HepG2 (cell line): ENCODE results near the gene ADCY6. TPM values are rescaled to one million over a fixed set of nuclear protein-coding genes. Genes with fewer than 3 reads are reported as not detected.

Source experiments
- ATAC-seq: fragments of 200-7000 bp; cut with Tn5 transposase; 3 replicates; pipeline ENCODE4 v1.9.1; 2020; ENCODE audit warnings: mild to moderate bottlenecking, moderate library complexity
- BruUV-seq: library from RNA; stranded (reverse); fragments of 400-500 nt; replicated peaks from 2 replicates; lab custom pipeline; 2021; lab: Mats Ljungman, UMichigan
- CTCF ChIA-PET: fragments of 300-600 bp; formaldehyde crosslinking; extraction: SDS; loops from one replicate; lab custom pipeline; 2021; ENCODE audit warnings: low total read pairs, inconsistent platforms, low intra/inter-chr PET ratio; lab: Yijun Ruan, JAX
- POLR2A ChIA-PET: fragments of 350-600 bp; sonication (Branson Sonifier 250); formaldehyde crosslinking; loops from one replicate; lab custom pipeline; 2020; ENCODE audit warnings: antibody characterized with exemption, inconsistent platforms; lab: Yijun Ruan, JAX
- DNase-seq: peaks from one replicate; pipeline ENCODE4 v3.0.0-alpha.2; 2015; ENCODE audit warnings: low spot score
- FAIRE-seq: peaks from 3 replicates; lab custom pipeline; 2011; peaks lifted over from hg19 to GRCh38; lab: Jason Lieb, UNC
- H2AFZ ChIP-seq: one replicate; pipeline ENCODE4 v1.6.1; 2011; ENCODE audit warnings: low read length, inconsistent platforms
- H3K27ac ChIP-seq: fragments of 300-600 bp; 3 replicates; pipeline ENCODE4 v1.8.0; 2011; ENCODE audit warnings: mixed run types, mild to moderate bottlenecking, mixed read lengths, low read length, inconsistent platforms; ENCODE audit not compliant: insufficient read depth; ENCODE audit errors: extremely low read length
- H3K27me3 ChIP-seq, 2 experiments: fragments of 200-600 bp in 1 of 2; 2 replicates in 1 of 2; 3 replicates in 1 of 2; pipeline versions ENCODE4 v1.6.0 to v1.8.0; 2011; ENCODE audit warnings: low read length in 2 of 2, mild to moderate bottlenecking in 2 of 2, moderate library complexity in 2 of 2, inconsistent platforms in 1 of 2; ENCODE audit not compliant: insufficient read depth in 2 of 2, control insufficient read depth in 1 of 2
- H3K36me3 ChIP-seq, 2 experiments: fragments of 200-600 bp in 1 of 2; replicated peaks in 1 of 2; 2 replicates in 1 of 2; 3 replicates in 1 of 2; pipeline versions ENCODE4 v1.5.1 to v1.8.0; 2011; ENCODE audit warnings: low read length in 2 of 2, inconsistent platforms in 1 of 2; ENCODE audit not compliant: insufficient read depth in 2 of 2, control insufficient read depth in 1 of 2
- H3K4me1 ChIP-seq: 2 replicates; pipeline ENCODE4 v1.5.1; 2012; ENCODE audit warnings: low read length, inconsistent platforms; ENCODE audit not compliant: insufficient read depth
- H3K4me2 ChIP-seq: 2 replicates; pipeline ENCODE4 v1.6.0; 2011; ENCODE audit warnings: low read depth, low read length, inconsistent platforms
- H3K4me3 ChIP-seq, 3 experiments: fragments of 200-600 bp in 1 of 3; sonication (generic), shearing (Covaris generic) in 1 of 3; replicated peaks in 1 of 3; 2 replicates each; pipeline ENCODE4 v1.5.1; 2011 to 2016; ENCODE audit warnings: low read length in 3 of 3, inconsistent platforms in 2 of 3, low read depth in 2 of 3, mild to moderate bottlenecking in 2 of 3, control low read depth in 1 of 3, mixed read lengths in 1 of 3; ENCODE audit not compliant: insufficient read depth in 1 of 3
- H3K79me2 ChIP-seq: one replicate; pipeline ENCODE4 v1.6.1; 2011; ENCODE audit warnings: low read length, inconsistent platforms; ENCODE audit not compliant: insufficient read depth
- H3K9ac ChIP-seq: 2 replicates; pipeline ENCODE4 v1.6.0; 2011; ENCODE audit warnings: mild to moderate bottlenecking, low read depth, low read length, inconsistent platforms; ENCODE audit not compliant: insufficient read depth
- H3K9me3 ChIP-seq: 2 replicates; pipeline ENCODE4 v1.5.1; 2012; ENCODE audit warnings: mild to moderate bottlenecking, low read length
- H4K20me1 ChIP-seq: 2 replicates; pipeline ENCODE4 v1.6.0; 2011; ENCODE audit warnings: inconsistent platforms, mild to moderate bottlenecking, low read length, moderate library complexity; ENCODE audit not compliant: insufficient read depth
- CCAR2 ChIP-seq: fragments of 200-400 bp; formaldehyde crosslinking; optimal IDR thresholded peaks from 2 replicates; pipeline ENCODE3; 2018; ENCODE audit warnings: low read depth, mild to moderate bottlenecking, low read length, moderate library complexity
- CEBPB ChIP-seq: IDR thresholded peaks from 2 replicates; pipeline ENCODE4 v1.6.1; 2011; ENCODE audit warnings: low read depth, low read length, improper control_type of control experiment, borderline replicate concordance
- FIP1L1 ChIP-seq: fragments of 200-400 bp; formaldehyde crosslinking; IDR thresholded peaks from 2 replicates; pipeline ENCODE4 v1.6.1; 2018; ENCODE audit warnings: low read depth, mild to moderate bottlenecking, low read length, moderate library complexity, borderline replicate concordance; ENCODE audit not compliant: insufficient read depth
- FOXO4 ChIP-seq: sonication (generic); formaldehyde crosslinking; conservative IDR thresholded peaks from 2 replicates; pipeline ENCODE4 v1.8.1; 2023; ENCODE audit warnings: missing genetic modification reagents
- GABPB1 ChIP-seq: IDR thresholded peaks from 2 replicates; pipeline ENCODE4 v1.6.1; 2016; ENCODE audit warnings: mild to moderate bottlenecking, missing genetic modification reagents, moderate library complexity, missing compliant biosample characterization
- MYNN ChIP-seq: sonication (generic); formaldehyde crosslinking; IDR thresholded peaks from 2 replicates; pipeline ENCODE4 v1.4.0; 2020; ENCODE audit warnings: mild to moderate bottlenecking, low read depth, missing genetic modification reagents
- RBM22 ChIP-seq: fragments of 200-400 bp; formaldehyde crosslinking; optimal IDR thresholded peaks from 2 replicates; pipeline ENCODE3; 2017; ENCODE audit warnings: mild to moderate bottlenecking, low read length, moderate library complexity
- RNF2 ChIP-seq: fragments of 450-650 bp; conservative IDR thresholded peaks from 2 replicates; pipeline ENCODE4 v1.6.1; 2016; ENCODE audit warnings: low read depth
- SMC3 ChIP-seq: IDR thresholded peaks from 2 replicates; pipeline ENCODE4 v1.6.1; 2011; ENCODE audit warnings: low read length, improper control_type of control experiment
- SNRNP70 ChIP-seq: fragments of 200-400 bp; formaldehyde crosslinking; IDR thresholded peaks from 2 replicates; pipeline ENCODE4 v1.6.1; 2017; ENCODE audit warnings: mild to moderate bottlenecking, low read depth, low read length, moderate library complexity
- SP5 ChIP-seq: IDR thresholded peaks from 2 replicates; pipeline ENCODE4 v1.6.1; 2016; ENCODE audit warnings: low read depth, borderline replicate concordance
- TRIM22 ChIP-seq: fragments of 450-650 bp; IDR thresholded peaks from 2 replicates; pipeline ENCODE4 v1.6.1; 2017
- WGBS: methylation state at CpG from one replicate; pipeline ENCODE4 v1.1.6; 2017; ENCODE audit warnings: low lambda C conversion rate; 5-methylcytosine and 5-hydroxymethylcytosine counted together
- in situ Hi-C: cut with HindIII; loops from 2 replicates; pipeline ENCODE4 v1.10.0; 2017; ENCODE audit warnings: low pct_unique_long_range_greater_than_20kb; ENCODE audit not compliant: extremely low pct_ligation_motif_present
- intact Hi-C: fragments of 100-400 bp; cut with micrococcal nuclease; formaldehyde crosslinking; loops from one replicate; pipeline ENCODE4 v1.10.0; 2022; ENCODE audit not compliant: unreplicated experiment
- polyA plus RNA-seq, 8 experiments: library from polyadenylated mRNA; depleted of rRNA in 3 of 8; stranded (reverse) in 7 of 8; unstranded in 1 of 8; fragments of >200 nt; fragmentation: Illumina TruSeq in 4 of 8; extraction: Trizol in 4 of 8; gene quantifications; 2 replicates each; pipeline versions ENCODE4 v1.2.1 to v1.2.3, GENCODE V29; 2011 to 2016; ENCODE audit warnings: low read depth in 4 of 8, missing spikeins in 1 of 8, mixed read lengths in 1 of 8; ENCODE audit not compliant: insufficient read depth in 1 of 8
- total RNA-seq, 5 experiments: library from RNA; depleted of rRNA; stranded (reverse); fragments of >200 nt; fragmentation: Illumina TruSeq; extraction: Trizol; gene quantifications; 2 replicates each; pipeline ENCODE4 v1.2.3, GENCODE V29; 2016; ENCODE audit warnings: low read depth in 1 of 5
- TF ChIP-seq, protein P1 (sequence below): sonication (generic); formaldehyde crosslinking; IDR thresholded peaks from 2 replicates; pipeline ENCODE4 v1.8.1; 2022; ENCODE audit warnings: low read depth, mild to moderate bottlenecking, missing genetic modification reagents

ADCY6 gene
- total and polyA plus RNA-seq, 2 of the 13 experiments (the other 11 are each of a cell fraction or from before 2014, with no cell fraction given), result 10.6 to 11.8 TPM

GRCh38 chr12:48800971-48801370 is 12.1 kb upstream of the ADCY6 start:
- intact Hi-C loops, result no loop called here
- no peak overlapping the region for H3K4me2 ChIP-seq
- no peak overlapping the region for H3K9ac ChIP-seq
- no peaks in the 10 kb centered on the region for H4K20me1 ChIP-seq
- no peak overlapping the region for H3K27ac ChIP-seq
- TF ChIP-seq GABPB1 (CRISPR knock-in tag), result no peak
- TF ChIP-seq RBM22, result no peak
- TF ChIP-seq SP5, result no peak
- TF ChIP-seq CEBPB, result no peak
- TF ChIP-seq MYNN (CRISPR knock-in tag), result no peak
- TF ChIP-seq FOXO4 (CRISPR knock-in tag), result no peak
- no peak for TF ChIP-seq SMC3
- no peak for TF ChIP-seq FIP1L1
- no peak for TF ChIP-seq CCAR2
- TF ChIP-seq, protein P1, sequence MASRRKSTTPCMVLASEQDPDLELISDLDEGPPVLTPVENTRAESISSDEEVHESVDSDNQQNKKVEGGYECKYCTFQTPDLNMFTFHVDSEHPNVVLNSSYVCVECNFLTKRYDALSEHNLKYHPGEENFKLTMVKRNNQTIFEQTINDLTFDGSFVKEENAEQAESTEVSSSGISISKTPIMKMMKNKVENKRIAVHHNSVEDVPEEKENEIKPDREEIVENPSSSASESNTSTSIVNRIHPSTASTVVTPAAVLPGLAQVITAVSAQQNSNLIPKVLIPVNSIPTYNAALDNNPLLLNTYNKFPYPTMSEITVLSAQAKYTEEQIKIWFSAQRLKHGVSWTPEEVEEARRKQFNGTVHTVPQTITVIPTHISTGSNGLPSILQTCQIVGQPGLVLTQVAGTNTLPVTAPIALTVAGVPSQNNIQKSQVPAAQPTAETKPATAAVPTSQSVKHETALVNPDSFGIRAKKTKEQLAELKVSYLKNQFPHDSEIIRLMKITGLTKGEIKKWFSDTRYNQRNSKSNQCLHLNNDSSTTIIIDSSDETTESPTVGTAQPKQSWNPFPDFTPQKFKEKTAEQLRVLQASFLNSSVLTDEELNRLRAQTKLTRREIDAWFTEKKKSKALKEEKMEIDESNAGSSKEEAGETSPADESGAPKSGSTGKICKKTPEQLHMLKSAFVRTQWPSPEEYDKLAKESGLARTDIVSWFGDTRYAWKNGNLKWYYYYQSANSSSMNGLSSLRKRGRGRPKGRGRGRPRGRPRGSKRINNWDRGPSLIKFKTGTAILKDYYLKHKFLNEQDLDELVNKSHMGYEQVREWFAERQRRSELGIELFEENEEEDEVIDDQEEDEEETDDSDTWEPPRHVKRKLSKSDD, result no peak
- TF ChIP-seq SNRNP70, result no peak
- no peak for TF ChIP-seq TRIM22
- TF ChIP-seq RNF2, result no peak
- ChIA-PET CTCF (no interaction called here), POLR2A (no interaction called here)
- in situ Hi-C loops, result no loop called here
- H3K27me3 ChIP-seq, result peaks cover 2 to 9% of the 10 kb centered on the region in 2 experiments; a peak in 2 of 5 replicates
- FAIRE-seq, result no peak
- no peaks in the 10 kb centered on the region for H3K79me2 ChIP-seq
- WGBS, result 49% methylated on average over 12 of the region's 14 CpGs
- H3K4me3 ChIP-seq, result no peak overlapping the region
- peaks cover 15% of the 10 kb centered on the region for H3K4me1 ChIP-seq
- no peak overlapping the region for H2AFZ ChIP-seq
- no peak for DNase-seq
- ATAC-seq, result peak; percentile 29; the same call in 2 of the 3 replicates
- no peaks in the 10 kb centered on the region for H3K36me3 ChIP-seq
- H3K9me3 ChIP-seq, result no peaks in the 10 kb centered on the region
- BruUV-seq, result no TSS peak
